GM19351 (cell line): ENCODE measurements around the gene DDI2.
A peak's percentile ranks its signal among the peaks of the same experiment; 100 is the strongest.

ENCODE experiments used
- ATAC-seq: cut with Tn5 transposase; IDR thresholded peaks from one replicate; pipeline ENCODE4 v1.9.1; 2021; ENCODE audit warnings: mild to moderate bottlenecking, moderate library complexity; ENCODE audit not compliant: unreplicated experiment

The DDI2 gene

DNA sequence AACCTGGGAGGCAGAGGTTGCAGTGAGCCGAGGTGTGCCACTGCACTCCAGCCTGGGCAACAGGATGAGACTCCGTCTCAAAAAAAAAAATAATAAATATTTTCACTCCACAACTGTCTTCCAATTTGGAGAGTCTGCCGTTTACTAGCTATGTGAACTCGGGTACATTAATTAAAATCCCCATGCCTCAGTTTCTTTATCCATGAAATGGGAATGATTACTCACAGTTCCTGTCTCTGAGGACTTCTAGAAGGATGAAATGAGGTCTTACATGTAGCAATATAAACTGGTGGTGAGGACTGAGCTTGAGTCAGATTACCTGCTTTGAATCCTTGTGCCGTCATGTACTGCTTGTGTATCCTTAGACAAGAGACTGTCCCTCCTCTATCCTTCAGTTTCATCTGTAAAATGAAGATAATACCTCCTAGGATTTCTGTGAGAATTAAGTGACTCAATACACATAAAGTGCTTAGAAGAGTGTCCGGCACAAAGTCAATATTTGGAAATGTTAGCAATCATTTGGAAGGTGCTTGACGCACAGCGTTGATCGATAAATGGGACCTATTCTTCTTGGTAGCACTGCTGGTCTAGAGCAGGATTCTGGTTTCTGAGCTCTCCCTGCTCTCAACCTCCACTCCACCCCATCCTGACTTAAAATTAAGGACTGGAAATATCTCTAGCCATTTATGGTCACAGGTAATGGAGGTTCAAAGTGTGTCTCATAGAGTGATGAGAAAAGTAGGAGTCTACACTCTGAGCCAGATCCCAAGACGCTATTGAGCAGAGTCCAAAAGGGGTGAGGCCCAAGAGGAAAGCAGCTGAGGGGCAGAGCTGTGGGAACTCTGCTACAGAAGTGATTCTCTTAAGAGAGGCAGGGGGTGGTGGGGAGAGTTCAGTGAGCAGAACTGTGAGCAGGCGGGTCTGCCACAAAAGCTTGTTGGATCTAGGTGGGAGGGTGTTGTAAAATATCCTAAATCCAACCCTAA lies 11.6 kb upstream of the DDI2 start:
- no peak for ATAC-seq

DNA sequence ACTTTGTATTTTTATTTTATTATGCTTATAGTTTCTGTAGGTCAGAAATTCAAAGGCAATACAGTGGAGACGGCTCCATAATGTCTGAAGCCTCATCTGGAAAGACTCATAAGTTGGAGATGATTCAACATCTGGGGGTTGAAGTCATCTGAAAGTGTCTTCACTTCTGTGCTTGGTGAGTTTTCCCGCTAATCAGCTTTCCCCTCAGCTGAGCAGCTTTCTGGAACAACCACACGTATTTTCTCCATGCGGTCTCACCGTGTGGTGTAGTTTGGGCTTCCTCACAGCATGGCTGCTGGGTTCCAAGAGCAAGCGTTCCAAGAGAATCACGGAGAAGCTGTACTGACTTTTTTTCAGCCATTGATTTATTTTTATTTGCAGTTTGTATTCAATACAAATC lies 7.6 kb upstream of the DDI2 start:
- ATAC-seq: no peak

GRCh38 chr1:15610167-15610566 lies 7.1 kb upstream of the DDI2 start:
- ATAC-seq: no peak

GRCh38 chr1:15616373-15617172 lies 685 bp upstream of the DDI2 start:
- peak; percentile 24 for ATAC-seq

DNA sequence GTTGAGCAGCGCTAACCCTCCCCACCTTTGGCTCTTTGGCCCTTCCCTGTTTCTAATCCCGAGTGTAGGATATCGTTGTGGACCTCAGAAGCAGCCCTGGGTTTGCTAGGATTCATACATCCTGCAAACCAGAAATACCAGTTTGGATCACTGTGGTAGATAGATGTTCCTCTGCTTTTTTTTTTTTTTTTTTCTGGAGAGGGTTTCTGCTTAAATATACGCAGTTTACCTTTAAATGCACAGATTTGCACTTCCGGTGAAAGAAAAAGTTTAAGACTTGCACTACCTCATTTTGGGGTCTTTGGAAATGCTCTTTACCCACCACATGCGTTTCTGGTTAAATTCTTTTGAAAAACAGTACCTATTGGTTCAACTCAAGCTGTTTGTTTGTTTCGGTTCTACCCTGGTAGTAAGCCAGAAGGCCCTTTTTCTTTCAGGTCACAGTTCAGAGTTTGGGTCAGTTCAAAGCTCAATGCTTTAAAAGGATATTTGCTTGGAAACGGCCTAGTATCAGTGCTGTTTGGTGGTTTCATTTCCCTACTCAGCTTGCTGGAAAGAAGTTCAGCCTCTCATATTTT lies 908 bp downstream of the DDI2 start:
- peak; percentile 51 for ATAC-seq

DNA sequence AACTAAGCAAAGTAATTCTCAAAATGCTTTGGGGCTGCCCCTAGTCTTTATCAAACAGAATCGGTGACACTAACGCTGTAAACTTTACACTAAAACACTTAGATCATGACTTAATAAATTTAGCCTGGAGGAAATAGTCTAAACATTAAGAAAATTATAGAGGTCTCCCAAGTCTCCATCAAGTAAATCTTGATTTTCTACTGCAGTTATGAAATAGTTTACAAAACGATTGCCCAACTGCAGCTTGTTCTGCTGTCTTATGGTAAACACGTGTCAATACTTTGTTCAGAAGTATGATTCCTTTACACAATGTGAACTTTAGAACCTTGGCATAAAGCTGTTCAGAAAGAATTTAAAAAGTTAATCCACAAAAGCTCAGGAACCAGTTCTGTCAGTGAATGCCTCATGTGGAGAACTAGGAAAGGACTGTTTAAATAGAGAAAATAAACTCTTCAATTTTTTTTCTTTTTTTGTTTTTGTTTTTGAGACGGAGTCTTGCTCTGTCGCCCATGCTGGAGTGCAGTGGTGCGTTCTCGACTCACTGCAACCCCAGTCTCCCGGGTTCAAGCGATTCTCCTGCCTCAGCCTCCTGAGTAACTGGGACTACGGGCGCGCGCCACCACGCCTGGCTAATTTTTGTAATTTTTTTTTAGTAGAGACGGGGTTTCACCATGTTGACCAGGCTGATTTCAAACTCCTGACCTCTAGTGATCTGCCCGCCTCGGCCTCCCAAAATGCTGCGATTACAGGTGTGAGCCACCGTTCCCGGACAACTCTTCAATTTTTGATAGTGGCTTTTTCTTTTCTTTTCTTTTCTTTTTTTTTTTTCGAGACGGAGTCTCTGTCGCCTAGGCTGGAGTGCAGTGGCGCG lies 1.6 kb downstream of the DDI2 start:
- no peak for ATAC-seq

DNA sequence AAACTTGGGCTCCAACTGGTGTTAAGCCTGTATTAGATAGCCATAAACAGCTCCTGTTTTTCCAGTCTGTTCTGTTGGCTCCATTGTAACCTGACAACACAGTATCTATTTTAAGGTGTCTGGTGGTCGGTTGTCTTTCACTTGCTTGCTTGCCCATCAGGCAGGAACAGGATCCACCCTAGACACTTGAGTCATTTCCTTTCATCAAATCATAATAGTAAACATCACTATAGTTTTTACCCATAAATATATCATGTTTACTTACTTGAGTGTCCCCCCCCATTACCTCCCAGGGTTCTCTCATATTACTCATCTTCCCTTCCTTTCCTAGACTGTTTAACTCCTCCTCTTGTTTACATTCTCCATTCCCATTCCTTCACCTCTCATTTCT lies 2.9 kb downstream of the DDI2 start:
- ATAC-seq: no peak

DNA sequence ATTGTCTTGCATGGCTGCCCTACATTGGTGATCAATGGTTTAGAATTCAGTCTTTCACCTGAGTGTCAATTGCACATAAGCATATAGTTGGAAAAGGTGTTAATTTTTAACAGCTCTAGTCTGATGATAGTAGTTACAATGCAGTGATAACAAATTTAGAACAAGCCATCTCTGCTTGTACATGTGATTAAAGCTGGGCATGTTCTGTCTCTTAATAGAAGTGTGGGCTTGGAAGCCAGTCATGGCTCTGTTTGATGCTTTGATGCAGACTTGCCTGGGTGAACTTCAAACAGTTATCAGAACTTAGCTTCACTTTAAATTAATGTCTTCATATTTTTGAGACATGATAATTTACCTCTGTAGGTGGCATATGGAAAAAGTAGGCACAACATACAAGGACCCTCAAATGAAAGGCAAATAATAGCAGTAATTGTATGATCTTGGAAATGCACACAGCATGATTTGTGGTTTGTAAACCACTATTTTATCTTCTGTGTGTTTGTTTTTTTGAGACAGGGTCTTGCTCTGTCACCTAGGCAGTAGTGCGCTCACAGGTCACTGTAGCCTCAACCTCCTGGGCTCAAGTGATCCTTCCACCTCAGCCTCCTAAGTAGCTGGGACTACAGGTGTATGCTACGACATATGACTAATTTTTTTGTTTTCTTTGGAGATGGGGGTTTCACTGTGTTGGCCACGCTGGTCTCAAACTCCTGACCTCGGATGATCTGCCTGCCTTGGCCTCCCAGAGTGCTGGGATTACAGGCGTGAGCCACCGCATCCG lies 3.8 kb downstream of the DDI2 start:
- ATAC-seq: no peak

DNA sequence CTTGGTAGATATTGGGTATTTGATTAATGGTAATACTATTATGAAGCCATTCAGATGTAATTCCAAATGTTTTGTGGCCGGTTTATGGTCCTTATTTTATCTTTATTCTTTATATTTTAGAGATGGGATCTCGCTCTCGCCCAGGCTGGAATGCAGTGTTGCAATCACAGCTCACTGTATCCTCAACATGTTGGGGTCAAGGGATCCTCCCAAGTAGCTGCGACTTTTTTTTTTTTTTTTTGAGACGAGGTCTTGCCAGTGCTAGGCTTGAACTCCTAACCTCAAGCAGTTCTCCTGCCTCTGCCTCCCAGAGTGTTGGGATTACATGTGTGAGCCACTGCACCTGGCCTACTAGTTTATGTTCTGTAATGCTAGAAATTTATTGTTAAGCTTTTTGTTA lies 4.7 kb downstream of the DDI2 start:
- no peak for ATAC-seq

DNA sequence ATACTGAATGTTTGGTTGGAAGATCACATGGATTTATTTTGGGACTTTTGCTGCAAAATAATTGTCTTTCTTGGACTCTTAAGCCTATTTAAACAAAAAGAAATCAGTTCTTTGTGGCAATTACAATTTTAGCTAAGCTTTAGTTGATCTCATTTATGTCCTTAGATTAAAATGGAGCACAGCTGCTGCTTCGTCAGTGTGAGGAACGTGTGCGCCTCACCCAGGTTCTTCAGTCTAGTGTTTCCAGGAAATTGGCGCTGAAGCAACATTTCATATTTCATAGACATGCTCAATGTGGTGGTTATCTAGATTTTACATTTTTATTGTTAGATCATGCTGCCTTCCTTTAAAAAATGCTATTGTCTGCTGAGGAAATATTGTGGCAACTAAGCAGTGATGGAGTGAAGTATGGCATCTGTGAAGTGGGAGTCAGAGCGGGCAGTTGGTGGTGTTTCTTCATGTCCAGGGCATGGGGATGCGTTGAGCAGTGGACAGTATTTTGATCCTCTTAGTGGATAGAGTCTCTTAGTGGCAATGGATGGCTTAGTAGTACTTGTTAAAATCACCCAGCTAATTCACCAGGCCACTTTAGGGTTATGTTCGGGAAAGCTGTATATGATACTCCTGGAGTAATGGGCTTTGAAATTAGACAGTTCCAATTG lies 5.6 kb downstream of the DDI2 start:
- ATAC-seq: no peak

DNA sequence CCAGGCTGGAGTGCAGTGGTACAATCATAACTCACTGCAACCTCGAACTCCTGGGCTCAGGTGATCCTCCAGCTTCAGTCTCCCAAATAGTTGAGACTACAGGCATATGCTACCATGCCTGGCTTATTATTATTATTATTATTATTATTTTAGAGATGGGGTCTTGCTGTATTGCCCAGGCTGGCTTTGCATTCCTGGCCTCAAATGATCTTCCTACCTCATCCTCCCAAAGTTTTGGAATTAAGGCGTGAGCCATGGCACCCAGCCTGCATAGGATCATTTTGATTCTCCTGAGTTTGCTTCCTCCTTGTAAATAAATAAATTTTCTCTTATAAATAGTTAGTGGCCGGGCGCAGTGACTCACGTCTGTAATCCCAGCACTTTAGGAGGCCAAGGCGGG lies 6.2 kb downstream of the DDI2 start:
- ATAC-seq: no peak

GRCh38 chr1:15624133-15624714 lies 7.0 kb downstream of the DDI2 start:
- ATAC-seq: no peak

DNA sequence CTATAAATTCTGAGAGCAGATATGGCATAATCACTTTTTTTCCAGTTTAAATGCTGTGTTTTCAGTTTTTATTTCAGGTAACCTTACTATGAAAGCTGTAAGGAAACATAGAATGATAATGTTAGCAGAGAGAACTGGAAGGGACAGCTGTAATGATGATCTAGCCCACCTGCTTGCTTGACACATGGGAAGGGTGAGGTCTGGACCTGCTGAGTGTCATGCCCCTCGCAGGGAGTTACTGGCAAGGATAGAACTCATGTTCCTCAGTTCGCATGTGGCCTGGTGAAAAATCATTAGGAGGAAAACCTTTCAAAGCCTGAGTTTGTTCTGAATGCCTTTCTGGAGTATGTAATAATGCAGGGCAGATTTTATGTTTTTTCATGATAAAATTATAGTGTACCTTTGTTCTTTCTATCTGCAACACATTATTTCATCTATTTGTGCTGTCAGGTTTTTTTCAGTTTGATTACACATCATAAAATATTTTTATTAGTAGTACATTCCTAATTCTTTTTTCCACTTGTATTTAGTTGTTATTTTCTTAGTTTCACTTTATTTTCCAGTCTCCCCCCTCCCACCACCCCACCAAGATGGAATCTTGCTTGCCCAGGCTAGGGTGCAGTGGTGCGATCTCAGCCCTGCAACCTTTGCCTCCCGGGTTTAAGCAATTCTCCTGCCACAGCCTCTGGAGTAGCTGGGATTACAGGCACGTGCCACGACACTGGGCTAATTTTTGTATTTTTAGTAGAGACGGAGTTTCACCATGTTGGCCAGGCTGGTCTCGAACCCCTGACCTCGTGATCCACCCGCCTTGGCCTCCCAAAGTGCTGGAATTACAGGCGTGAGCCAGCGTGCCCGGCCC lies 8.0 kb downstream of the DDI2 start:
- no peak for ATAC-seq

DNA sequence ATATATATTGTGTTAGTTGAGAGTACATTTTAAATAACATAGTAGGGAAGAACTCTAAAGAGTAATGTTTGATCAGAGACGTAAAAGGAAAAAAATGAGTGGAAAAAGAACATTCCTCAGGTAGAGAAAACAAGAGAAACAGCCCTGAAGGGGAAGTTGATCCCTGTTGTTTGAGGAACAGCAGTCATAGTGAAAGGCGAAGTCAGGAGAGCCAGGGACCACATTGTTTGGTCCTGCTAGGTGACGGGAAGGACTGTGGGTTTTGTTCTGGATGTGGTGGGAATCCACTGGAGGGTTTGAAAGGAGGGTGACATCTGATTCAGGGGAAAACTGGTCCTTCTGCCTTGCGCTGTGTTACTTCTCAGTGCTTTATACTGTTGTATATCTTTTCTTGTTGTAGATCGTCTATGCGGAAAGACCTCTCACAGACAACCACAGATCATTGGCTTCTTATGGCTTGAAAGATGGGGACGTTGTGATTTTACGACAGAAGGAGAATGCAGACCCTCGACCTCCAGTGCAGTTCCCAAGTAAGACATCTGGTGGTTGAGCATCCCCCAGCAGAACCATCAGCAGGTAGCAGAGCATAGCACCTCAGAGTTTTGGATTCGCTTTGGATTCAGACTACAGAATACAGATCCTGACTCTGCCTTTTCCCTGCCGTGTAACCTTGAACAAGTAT lies 9.2 kb downstream of the DDI2 start:
- ATAC-seq: no peak

DNA sequence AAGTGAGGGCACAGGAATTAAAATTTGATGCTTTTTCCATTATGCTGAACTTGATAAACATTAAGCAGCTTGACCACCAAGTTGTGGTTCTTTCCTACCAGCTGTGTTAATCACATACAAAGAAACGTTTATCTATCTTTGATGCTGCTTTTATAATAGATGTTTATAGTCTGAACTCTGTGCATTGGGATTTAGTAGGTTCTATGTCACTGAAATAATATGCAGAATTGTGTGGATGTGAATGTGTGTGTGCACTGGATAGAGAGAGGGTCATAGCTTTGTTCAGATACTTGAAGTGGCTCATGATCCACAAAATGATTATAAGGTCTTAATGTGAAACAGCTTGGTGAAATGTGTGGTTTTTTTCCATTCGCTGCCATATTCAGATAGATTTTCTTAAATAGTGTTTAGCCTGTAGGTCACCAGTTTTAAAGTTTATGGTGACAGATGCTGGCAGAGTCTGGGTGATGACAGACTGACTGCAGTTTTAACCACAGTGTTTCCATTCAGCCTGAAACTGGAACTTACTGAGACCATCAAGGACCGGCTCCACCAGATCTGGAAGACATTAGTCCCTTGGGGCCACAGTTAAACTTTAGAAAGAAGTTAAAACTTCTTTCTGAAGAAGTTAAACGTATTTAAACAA lies 10.2 kb downstream of the DDI2 start:
- ATAC-seq: peak; percentile 76

DNA sequence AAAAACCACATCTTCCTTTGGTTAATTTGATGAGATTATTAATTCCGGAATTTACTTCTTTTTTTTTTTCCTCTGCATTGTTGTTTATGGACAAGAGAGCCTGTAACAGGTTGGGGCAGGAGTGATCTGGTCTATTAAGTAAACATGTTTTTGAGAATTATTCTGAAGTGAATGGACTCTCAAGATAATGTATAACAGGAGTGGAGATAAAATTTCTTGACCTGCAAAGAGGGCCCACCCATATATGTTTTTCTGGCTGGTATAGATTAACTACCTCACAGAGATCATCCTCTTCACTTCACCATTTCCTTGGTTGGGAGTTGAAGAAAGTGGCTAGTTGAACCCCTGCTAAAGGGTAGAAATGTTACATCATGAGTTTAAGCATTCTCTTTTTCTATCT lies 10.7 kb downstream of the DDI2 start:
- ATAC-seq: no peak
